Sigmoid colon (tissue), 7 donors: Measurements from ENCODE around the gene CHST14. TPM values are rescaled to one million over a fixed set of nuclear protein-coding genes. Genes with fewer than 3 reads are reported as not detected.

Source experiments
- DNase-seq: peaks from one replicate; pipeline ENCODE4 v3.0.0-alpha.2; 2019
- H3K27ac ChIP-seq, 4 donors: fragments of 200-600 bp; sonication (generic); one replicate each; pipeline ENCODE4 v1.5.1; 2016 to 2019; ENCODE audit warnings: mild to moderate bottlenecking in 1 of 4
- H3K27me3 ChIP-seq, 3 donors: fragments of 200-600 bp; sonication (generic); one replicate each; pipeline ENCODE4 v1.5.1; 2019; ENCODE audit warnings: mild to moderate bottlenecking in 1 of 3
- H3K36me3 ChIP-seq, 4 donors: fragments of 200-600 bp; sonication (generic); one replicate each; pipeline ENCODE4 v1.5.1; 2016 to 2019
- H3K4me1 ChIP-seq, 4 donors: fragments of 200-600 bp; sonication (generic); one replicate each; pipeline ENCODE4 v1.5.1; 2017 to 2019
- H3K4me3 ChIP-seq, 4 donors: fragments of 200-600 bp; sonication (generic); one replicate each; pipeline ENCODE4 v1.5.1; 2017 to 2019; ENCODE audit warnings: mild to moderate bottlenecking in 2 of 4, moderate library complexity in 1 of 4
- H3K9me3 ChIP-seq, 4 donors: fragments of 200-600 bp in 3 of 4; sonication (generic) in 3 of 4; one replicate each; pipeline versions ENCODE4 v1.5.1 to v1.6.1; 2013 to 2019
- EP300 ChIP-seq, 4 donors: sonication (generic); formaldehyde crosslinking; IDR thresholded peaks; one replicate each; pipeline ENCODE4 v1.6.1; 2017; ENCODE audit warnings: antibody characterized with exemption in 4 of 4
- POLR2A ChIP-seq, 2 donors: fragments of 450-650 bp; IDR thresholded peaks; one replicate each; pipeline ENCODE4 v1.6.1; 2016; ENCODE audit warnings: antibody characterized with exemption in 2 of 2, mild to moderate bottlenecking in 2 of 2, moderate library complexity in 2 of 2
- POLR2AphosphoS5 ChIP-seq, 4 donors: sonication (generic); formaldehyde crosslinking; IDR thresholded peaks; one replicate each; pipeline ENCODE4 v1.6.1; 2017; ENCODE audit warnings: antibody characterized with exemption in 4 of 4
- WGBS, 2 donors: extraction: QIAGEN DNeasy Blood & Tissue Kit; methylation state at CpG; one replicate each; pipeline ENCODE4 v1.1.7; 2013; 5-methylcytosine and 5-hydroxymethylcytosine counted together
- intact Hi-C: fragments of 100-400 bp; cut with DNase I; formaldehyde crosslinking; loops from one replicate; pipeline ENCODE4 v1.15.1; 2023
- polyA plus RNA-seq, 3 donors: library from polyadenylated mRNA; stranded (reverse); fragments of 200-250 nt; gene quantifications; one replicate each; pipeline ENCODE4 v1.2.3, GENCODE V29; 2013
- total RNA-seq, 4 donors: library from RNA; depleted of rRNA; stranded (reverse); fragments of >200 nt; gene quantifications; one replicate each; pipeline ENCODE4 v1.1.0, GENCODE V29; 2016
- TF ChIP-seq, protein P1 (sequence below), 4 experiments: fragments of 450-650 bp in 3 of 4; fragments of 200-600 bp in 1 of 4; IDR thresholded peaks; one replicate each; pipeline ENCODE4 v1.5.1; 2016 to 2019; ENCODE audit warnings: antibody characterized with exemption in 4 of 4, mild to moderate bottlenecking in 3 of 4, moderate library complexity in 2 of 4
- donor health status: healthy with polysubstance abuse.
- donor health status: Bipolar disorder and iron deficiency.
- donor health status: healthy.

CHST14 gene
- total and polyA plus RNA-seq, 7 donors = 1.2 to 10.2 (median 6.4) TPM

DNA sequence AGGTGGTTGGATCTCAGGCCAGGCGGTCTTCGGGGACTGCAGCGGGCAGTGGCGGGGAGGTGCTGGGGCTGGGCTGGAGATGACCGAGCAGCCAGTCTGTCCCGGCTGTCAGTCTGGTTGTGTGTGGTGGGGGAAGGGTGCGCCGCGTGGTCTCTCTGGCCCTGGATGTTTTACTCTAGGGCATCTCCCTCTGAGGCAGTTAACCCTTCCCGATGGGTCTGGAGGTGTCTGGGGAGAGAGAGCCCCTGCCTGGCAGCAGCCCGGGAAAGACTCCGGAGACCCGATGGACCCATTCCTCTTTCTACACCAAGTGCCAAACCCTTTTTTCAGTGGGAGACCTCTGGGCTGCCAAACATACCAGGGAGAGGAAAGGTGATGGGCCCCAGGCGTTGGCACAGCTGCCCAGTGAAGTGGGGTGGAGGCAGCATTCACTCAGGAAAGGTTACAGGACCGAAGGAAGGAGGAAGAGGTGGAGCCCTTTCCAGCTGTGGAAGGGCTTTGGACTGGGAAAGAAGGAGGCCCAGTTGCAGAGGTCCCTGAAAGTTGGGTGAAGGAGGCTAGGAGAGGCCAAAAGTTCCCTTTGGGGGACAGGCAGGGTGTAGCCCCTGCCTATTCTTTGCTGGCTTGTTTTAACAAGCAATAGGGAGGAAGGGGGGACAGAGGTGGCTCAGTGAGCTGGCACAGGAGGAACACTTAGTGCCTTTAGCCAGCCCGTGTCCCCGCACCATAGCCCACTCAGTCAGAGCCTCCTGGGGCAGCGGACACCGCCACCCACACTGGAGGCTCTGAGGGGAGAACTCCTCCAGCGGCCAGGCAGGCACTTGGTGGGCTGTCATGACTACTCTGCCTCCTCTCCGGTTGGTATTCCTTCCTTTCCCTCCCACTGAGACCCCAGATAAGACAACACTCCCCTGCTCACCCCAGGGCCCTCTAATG is 32.8 kb upstream of the CHST14 start:
- H3K36me3 ChIP-seq = no peaks in the 10 kb centered on the region
- no peak for DNase-seq
- no peak overlapping the region for H3K27ac ChIP-seq
- H3K4me1 ChIP-seq = peaks cover 0 to 46% (median 43%) of the 10 kb centered on the region in 4 donors
- H3K9me3 ChIP-seq = no peaks in the 10 kb centered on the region
- 68 to 74% methylated on average over 21 of the region's 21 CpGs for WGBS, 2 donors
- H3K27me3 ChIP-seq = peaks cover 15 to 33% (median 25%) of the 10 kb centered on the region in 3 donors
- no peak overlapping the region for H3K4me3 ChIP-seq
- TF ChIP-seq, protein P1, sequence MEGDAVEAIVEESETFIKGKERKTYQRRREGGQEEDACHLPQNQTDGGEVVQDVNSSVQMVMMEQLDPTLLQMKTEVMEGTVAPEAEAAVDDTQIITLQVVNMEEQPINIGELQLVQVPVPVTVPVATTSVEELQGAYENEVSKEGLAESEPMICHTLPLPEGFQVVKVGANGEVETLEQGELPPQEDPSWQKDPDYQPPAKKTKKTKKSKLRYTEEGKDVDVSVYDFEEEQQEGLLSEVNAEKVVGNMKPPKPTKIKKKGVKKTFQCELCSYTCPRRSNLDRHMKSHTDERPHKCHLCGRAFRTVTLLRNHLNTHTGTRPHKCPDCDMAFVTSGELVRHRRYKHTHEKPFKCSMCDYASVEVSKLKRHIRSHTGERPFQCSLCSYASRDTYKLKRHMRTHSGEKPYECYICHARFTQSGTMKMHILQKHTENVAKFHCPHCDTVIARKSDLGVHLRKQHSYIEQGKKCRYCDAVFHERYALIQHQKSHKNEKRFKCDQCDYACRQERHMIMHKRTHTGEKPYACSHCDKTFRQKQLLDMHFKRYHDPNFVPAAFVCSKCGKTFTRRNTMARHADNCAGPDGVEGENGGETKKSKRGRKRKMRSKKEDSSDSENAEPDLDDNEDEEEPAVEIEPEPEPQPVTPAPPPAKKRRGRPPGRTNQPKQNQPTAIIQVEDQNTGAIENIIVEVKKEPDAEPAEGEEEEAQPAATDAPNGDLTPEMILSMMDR (IDR thresholded peaks at IDR 0.05) = no peak
- no peak for TF ChIP-seq POLR2A (IDR thresholded peaks at IDR 0.05)
- intact Hi-C loops = no loop called here

DNA sequence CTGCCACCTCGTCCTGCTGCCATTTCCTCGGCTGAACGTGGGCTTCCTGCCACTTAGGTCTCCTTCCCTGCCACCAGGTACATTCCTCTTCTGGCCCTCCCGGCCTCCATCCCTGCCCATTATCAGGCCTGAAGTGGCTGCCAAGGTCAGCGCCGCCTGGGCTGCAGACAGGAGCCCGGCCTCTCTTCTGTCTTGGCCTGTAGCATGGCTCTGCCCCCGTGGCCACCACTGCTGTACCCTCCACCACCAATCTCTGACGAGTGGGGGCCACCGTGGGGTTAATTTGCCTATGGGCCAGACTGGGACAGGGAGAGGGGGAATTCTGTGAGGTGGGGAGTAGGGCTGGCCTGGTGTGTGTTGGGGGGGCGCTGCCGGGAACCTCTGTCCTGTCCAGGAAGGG is 32.1 kb upstream of the CHST14 start:
- Histone ChIP-seq H3K4me3 (no peak overlapping the region), H3K27ac (no peak overlapping the region), H3K9me3 (no peaks in the 10 kb centered on the region), H3K36me3 (no peaks in the 10 kb centered on the region), H3K4me1 (peaks cover 0 to 48% (median 47%) of the 10 kb centered on the region in 4 donors), H3K27me3 (peaks cover 15 to 33% (median 25%) of the 10 kb centered on the region in 3 donors)
- WGBS, 2 donors = 73 to 77% methylated on average over 12 of the region's 12 CpGs
- intact Hi-C loops = no loop called here
- no peak for DNase-seq
- TF ChIP-seq, protein P1 (IDR thresholded peaks at IDR 0.05) = no peak
- no peak for TF ChIP-seq POLR2AphosphoS5 (IDR thresholded peaks at IDR 0.05)

DNA sequence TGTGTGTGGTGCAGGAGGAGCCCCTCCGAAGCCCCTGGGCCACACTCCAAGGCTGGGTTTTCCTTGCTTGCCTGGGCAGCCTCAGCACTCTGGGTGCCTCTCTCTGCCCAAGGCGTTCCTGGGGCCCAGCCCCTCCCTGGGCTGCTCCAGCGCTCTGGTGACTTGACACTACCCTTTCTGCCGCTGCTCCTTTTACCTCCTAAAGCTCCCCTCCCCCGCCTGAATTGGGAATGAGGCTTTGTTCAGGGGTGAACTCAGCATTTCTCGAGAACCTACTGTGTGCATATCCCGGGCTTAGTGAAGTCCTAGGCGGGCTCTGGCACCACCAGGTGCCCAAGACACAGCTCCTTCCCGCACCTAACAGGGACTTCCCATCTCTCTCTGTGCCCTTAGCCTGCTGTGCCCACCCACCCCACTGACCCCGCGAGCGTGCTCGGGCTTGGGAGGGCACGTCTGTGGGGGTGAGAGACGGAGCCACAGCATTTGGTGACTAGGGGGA is 31.3 kb upstream of the CHST14 start:
- no peaks in the 10 kb centered on the region for H3K36me3 ChIP-seq
- DNase-seq = no peak
- no peak for TF ChIP-seq EP300 (IDR thresholded peaks at IDR 0.05)
- TF ChIP-seq, protein P1 (IDR thresholded peaks at IDR 0.05) = no peak
- no peak for TF ChIP-seq POLR2A (IDR thresholded peaks at IDR 0.05)
- TF ChIP-seq POLR2AphosphoS5 (IDR thresholded peaks at IDR 0.05) = no peak
- intact Hi-C loops = no loop called here
- H3K27ac ChIP-seq = peak overlapping the region in 1 of 4 donors; percentile 85
- H3K4me3 ChIP-seq = peak overlapping the region in 3 of 4 donors; percentile 90 to 98 (median 95)
- H3K4me1 ChIP-seq = peaks cover 0 to 55% (median 48%) of the 10 kb centered on the region in 4 donors
- H3K9me3 ChIP-seq = no peaks in the 10 kb centered on the region
- peaks cover 15 to 33% (median 25%) of the 10 kb centered on the region in 3 donors for H3K27me3 ChIP-seq
- 4 to 10% methylated on average over 15 of the region's 15 CpGs for WGBS, 2 donors

DNA sequence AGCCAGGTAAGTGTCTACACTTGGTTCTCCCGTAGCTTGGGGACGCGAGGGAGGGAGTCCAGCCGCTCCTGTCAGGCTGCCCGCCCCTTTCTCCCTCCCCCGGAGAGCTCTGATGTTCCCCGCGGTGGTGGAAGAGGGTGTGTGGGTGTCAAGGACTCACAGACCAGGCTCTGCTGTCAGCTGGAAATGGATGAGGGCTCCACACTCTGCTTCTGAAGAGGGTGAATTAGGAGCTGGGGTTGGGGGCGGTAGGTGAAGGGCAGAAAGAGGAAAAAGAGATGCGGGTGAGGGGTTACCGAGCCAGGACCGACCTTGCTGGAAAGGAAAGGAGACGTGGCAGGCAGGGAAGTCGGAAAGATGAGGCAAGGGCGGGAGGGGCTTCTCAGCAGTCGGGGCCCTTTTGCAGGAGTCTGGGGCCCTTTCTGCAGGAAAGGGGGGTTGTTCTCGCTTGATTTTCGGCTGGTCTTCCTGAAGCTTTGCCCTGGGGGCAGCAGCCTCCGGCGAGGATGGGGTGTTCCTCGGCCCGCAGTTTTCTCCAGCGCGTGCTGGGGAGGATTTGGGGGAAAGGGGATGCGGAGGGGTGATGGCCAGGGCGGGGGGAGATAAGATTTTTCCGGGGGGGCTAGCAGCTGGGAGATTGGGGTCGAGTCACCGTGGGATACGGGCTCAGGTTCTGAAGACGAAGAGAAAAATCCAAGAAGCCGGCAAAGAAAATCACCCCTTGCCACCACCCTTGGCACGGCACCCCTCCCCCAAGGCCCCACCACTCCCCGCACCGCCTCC is 30.6 kb upstream of the CHST14 start:
- intact Hi-C loops = loop anchor here (2.0 to 5.0 kb wide), 2 partner anchors 31 to 127 kb away; partner anchors contain the start of genes CCDC32, CHST14 and RPUSD2
- Histone ChIP-seq H3K36me3 (no peaks in the 10 kb centered on the region), H3K4me1 (peaks cover 0 to 62% (median 54%) of the 10 kb centered on the region in 4 donors), H3K4me3 (peak overlapping the region; percentile 89 to 98 (median 92)), H3K9me3 (no peaks in the 10 kb centered on the region), H3K27ac (peak overlapping the region in 3 of 4 donors; percentile 79 to 85 (median 79)), H3K27me3 (peaks cover 15 to 33% (median 25%) of the 10 kb centered on the region in 3 donors)
- DNase-seq = no peak
- WGBS, 2 donors = 1% methylated on average over 35 of the region's 35 CpGs
- no peak for TF ChIP-seq POLR2A (IDR thresholded peaks at IDR 0.05)
- no peak for TF ChIP-seq POLR2AphosphoS5 (IDR thresholded peaks at IDR 0.05)
- TF ChIP-seq, protein P1 (IDR thresholded peaks at IDR 0.05) = no peak
- TF ChIP-seq EP300 (IDR thresholded peaks at IDR 0.05) = no peak
